ENCODE results near the gene SEZ6L2.

The SEZ6L2 gene

DNA sequence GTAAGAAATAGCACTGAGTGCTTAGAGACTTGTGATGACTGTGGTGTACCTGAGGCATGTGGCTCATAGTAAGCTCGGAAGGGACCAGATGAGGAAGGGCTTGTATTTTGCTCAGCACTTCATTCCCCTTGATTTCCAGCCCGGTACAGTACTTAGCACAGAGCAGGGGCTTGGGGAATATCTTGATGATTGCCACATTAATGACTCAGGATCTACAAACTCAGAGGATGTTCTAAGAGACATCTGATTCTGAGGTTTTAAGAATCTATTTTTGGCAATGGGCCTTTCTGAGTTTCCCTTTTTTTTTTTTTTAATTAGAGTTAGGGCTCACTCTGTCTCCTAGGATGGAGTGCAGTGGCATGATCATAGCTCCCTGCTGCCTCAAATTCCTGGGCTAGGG is 10.0 kb upstream of the SEZ6L2 start:
- no peak overlapping the region for H3K4me3 ChIP-seq (ENCODE audit: low read depth, low read length)
- DNase-seq (ENCODE audit: low read depth), result no peak
- TF ChIP-seq, protein P1, sequence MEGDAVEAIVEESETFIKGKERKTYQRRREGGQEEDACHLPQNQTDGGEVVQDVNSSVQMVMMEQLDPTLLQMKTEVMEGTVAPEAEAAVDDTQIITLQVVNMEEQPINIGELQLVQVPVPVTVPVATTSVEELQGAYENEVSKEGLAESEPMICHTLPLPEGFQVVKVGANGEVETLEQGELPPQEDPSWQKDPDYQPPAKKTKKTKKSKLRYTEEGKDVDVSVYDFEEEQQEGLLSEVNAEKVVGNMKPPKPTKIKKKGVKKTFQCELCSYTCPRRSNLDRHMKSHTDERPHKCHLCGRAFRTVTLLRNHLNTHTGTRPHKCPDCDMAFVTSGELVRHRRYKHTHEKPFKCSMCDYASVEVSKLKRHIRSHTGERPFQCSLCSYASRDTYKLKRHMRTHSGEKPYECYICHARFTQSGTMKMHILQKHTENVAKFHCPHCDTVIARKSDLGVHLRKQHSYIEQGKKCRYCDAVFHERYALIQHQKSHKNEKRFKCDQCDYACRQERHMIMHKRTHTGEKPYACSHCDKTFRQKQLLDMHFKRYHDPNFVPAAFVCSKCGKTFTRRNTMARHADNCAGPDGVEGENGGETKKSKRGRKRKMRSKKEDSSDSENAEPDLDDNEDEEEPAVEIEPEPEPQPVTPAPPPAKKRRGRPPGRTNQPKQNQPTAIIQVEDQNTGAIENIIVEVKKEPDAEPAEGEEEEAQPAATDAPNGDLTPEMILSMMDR (IDR thresholded peaks at IDR 0.05; ENCODE audit: control insufficient read depth, extremely low read depth, insufficient read depth), result no peak

DNA sequence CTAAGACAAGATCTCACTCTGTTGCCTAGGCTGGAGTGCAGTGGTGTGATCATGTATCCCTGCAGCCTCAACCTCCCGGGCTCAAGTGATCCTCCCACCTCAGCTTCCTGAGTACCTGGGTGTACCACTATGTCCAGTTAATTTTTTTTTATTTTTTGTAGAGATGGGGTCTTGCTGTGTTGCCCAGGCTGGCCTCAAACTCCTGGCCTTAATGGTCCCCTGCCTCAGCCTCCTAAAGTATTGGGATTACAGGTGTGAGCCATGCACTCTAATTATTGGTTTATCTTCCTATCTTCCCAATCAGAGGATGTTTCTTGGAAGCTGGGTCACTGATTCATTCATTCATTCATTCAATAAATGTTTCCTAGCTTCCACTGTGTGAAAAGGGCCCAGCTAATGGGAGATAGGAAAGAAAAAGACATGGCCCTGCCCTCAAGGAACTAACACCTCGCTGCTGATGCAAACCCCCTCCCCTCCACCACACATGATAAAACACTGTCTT is 9.4 kb upstream of the SEZ6L2 start:
- H3K4me3 ChIP-seq (ENCODE audit: low read depth, low read length), result no peak overlapping the region
- TF ChIP-seq, protein P1 (IDR thresholded peaks at IDR 0.05; ENCODE audit: control insufficient read depth, extremely low read depth, insufficient read depth), result no peak
- DNase-seq (ENCODE audit: low read depth), result no peak

DNA sequence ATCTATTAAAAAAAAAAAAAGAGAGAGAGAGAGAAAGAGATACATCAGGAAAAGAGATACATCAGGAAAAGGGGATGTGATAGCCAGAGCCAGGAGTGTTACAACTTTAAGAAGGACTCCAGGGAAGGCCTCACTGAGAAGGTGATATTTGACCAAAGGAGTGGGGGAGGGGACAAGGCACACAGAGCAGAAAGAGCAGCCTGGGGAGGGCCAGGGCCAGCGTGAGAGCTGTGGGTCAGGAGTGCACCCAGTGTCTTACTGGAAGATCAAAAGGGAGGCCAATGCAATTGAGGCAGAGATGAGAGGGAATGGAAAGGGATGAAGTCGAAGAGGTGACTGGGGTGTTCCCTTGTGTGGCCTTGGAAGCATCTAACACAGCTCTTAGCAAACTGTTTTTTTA is 8.6 kb upstream of the SEZ6L2 start:
- no peak for DNase-seq (ENCODE audit: low read depth)
- TF ChIP-seq, protein P1 (IDR thresholded peaks at IDR 0.05; ENCODE audit: control insufficient read depth, extremely low read depth, insufficient read depth), result no peak

DNA sequence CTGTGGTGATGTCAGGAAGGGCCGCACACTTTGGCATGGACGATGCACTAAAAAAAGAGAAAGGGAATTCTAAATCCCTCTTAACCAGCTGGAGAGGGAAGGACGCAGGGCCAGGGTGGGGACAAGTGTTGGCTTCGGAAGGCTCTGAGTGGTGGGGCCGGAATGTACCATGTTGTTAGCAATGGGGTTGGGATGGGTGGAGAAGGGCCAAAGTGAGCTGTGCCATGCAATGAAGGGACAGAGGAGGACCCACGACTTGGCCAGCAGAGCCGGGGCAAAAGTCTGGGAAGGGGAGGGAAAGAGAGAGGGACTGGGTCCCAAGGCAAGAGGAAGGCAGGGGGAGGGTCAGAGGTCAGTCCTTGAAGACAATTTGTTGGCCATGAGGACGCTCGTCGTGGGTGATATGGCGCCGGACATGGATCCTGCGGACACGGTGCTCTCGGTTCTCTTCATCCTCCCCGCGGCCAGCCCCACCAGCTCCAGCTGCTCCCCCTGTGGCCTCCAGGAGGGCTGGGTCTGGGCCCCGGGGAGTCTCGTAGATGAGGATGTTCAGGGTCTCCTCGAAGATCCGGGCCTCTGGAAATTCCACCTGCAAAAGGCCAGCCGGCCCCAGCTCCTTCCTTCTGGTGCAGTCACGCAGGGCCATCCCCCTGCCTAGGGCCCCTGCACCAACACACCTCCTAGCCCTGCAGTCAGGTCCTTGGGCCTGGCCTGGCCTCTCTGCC is 7.3 kb upstream of the SEZ6L2 start:
- TF ChIP-seq, protein P1 (IDR thresholded peaks at IDR 0.05; ENCODE audit: control insufficient read depth, extremely low read depth, insufficient read depth), result no peak
- no peak for DNase-seq (ENCODE audit: low read depth)

More for the DNA sequence above, 8.6 kb upstream of the SEZ6L2 start:
- no peak overlapping the region for H3K4me3 ChIP-seq (ENCODE audit: low read depth, low read length)

DNA sequence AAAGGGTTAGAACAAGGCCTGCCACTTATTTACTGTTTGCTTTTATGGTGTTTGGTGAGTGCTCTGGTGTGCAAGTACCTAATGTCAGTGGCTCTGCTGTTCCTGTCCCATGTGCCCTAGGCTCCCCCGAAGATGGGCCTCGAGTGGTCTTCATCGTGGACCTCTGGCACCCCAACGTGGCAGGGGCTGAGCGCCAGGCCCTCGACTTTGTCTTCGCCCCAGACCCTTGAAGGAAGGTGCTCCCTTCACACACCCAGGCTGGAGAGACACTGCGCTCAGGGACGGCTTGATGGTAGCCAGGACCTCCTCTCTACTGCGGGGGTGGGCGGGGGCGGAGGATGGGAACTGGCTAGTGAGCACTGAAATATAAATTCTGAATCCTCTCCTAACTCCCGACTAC is 6.3 kb upstream of the SEZ6L2 start:
- TF ChIP-seq, protein P1 (IDR thresholded peaks at IDR 0.05; ENCODE audit: control insufficient read depth, extremely low read depth, insufficient read depth), result no peak
- no peak for DNase-seq (ENCODE audit: low read depth)
- H3K4me3 ChIP-seq (ENCODE audit: low read depth, low read length), result no peak overlapping the region

More for the DNA sequence above, 7.3 kb upstream of the SEZ6L2 start:
- no peak overlapping the region for H3K4me3 ChIP-seq (ENCODE audit: low read depth, low read length)

DNA sequence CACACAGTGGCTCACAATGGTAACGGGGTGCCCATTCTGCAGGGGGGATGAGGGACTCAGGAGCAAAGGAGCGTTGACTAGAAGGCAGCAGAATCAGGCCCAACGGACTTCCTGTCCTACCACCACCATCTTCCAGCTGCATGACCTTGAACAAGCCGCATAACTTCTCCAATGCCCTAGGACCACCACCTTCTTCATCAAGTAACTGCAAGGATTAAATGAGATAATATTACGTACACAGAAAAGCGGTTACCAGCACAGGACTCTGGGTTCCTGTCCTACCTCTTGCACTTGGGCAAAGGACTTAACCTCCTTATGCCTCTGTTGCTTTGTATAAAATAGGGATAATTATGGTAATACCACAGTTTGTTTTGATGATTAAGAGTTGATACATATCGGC is 5.6 kb upstream of the SEZ6L2 start:
- TF ChIP-seq, protein P1 (IDR thresholded peaks at IDR 0.05; ENCODE audit: control insufficient read depth, extremely low read depth, insufficient read depth), result no peak
- no peak overlapping the region for H3K4me3 ChIP-seq (ENCODE audit: low read depth, low read length)
- no peak for DNase-seq (ENCODE audit: low read depth)

DNA sequence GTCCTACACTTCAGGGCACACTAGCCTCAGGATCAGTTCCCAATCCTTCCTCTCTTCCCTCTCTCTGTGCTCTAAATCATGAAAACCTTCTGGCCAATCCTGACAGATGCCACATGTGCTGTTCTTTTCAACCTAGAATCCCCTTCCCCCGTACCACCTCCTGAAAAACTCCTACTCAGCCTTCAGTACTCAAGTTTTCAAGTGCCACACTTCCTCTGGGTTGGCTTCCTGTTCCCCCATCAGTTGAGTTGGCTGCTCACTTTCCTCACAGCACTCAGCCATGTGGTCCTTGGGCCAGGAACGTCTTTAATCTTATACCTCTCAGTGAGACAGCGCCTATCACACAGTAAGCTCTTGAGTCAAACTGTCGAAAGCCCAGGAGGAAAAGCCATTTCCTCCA is 4.2 kb upstream of the SEZ6L2 start:
- H3K4me3 ChIP-seq (ENCODE audit: low read depth, low read length), result no peak overlapping the region
- DNase-seq (ENCODE audit: low read depth), result no peak
- TF ChIP-seq, protein P1 (IDR thresholded peaks at IDR 0.05; ENCODE audit: control insufficient read depth, extremely low read depth, insufficient read depth), result no peak
